ENCODE results near the gene PRKAR1B.

PRKAR1B gene

DNA sequence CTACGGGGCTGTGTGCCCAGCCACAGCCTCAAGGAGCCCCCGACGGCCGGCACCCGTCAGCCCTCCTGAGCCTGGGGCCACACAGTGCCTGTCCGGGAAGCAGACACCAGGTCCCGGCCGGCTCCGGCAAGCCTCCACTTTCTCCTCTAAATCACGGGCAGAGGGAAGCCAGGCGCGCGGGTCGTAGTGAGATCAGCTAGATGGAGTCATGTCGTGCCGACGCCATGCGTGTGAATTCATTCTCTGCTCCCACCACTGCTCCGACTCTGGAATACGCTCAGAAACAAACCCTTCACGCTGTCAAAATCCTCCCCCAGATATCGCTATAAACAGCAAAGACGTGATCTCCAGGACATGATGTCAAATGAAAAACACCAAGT is 94.3 kb downstream of the PRKAR1B start:
- TF ChIP-seq, protein P1, sequence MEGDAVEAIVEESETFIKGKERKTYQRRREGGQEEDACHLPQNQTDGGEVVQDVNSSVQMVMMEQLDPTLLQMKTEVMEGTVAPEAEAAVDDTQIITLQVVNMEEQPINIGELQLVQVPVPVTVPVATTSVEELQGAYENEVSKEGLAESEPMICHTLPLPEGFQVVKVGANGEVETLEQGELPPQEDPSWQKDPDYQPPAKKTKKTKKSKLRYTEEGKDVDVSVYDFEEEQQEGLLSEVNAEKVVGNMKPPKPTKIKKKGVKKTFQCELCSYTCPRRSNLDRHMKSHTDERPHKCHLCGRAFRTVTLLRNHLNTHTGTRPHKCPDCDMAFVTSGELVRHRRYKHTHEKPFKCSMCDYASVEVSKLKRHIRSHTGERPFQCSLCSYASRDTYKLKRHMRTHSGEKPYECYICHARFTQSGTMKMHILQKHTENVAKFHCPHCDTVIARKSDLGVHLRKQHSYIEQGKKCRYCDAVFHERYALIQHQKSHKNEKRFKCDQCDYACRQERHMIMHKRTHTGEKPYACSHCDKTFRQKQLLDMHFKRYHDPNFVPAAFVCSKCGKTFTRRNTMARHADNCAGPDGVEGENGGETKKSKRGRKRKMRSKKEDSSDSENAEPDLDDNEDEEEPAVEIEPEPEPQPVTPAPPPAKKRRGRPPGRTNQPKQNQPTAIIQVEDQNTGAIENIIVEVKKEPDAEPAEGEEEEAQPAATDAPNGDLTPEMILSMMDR (conservative IDR thresholded peaks at IDR 0.05): no peak

DNA sequence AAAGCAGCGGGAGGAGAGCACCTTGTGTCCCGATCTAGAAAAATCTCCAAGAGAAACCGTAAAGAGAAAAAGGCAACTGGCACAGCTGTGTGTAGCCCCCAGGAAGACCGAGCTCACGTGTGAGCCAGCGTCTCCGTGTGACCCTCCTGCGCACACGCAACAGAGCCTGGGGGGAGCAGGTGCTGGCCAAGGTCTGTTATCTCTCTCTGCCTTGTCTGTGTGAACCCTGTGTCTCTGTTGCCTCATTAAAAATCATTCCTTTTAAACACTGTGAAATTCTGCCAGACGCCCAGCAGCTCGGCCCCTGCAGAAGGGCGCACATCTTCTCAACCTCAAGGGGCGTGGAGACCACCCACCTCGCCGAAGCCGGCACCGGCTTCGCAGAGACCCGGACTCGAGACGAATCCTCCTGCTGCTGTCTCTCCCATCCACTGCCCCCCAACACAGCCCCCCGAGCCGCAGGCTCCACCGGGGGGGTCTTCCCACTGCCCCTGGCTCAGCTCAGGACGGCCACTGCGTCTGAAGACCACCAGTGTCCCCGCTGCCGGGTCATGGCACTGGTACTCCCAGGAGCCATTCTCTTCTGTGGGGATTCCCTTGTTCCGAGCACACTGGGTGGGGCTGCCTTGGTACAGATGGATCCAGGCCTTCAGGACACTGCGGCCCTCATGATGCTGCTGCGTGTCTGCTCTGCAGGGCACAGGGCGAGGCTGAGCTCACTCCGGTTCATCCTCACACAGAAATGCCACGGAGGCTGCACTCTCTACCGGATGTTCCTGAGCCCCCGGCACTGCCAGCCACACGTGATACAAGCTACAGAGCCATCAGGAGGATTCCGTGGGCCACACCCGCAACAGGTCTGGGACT is 94.9 kb downstream of the PRKAR1B start:
- H3K27ac ChIP-seq: no peak overlapping the region
- TF ChIP-seq, protein P1 (conservative IDR thresholded peaks at IDR 0.05): no peak

More for the DNA sequence above, 94.3 kb downstream of the PRKAR1B start:
- H3K27ac ChIP-seq: no peak overlapping the region

DNA sequence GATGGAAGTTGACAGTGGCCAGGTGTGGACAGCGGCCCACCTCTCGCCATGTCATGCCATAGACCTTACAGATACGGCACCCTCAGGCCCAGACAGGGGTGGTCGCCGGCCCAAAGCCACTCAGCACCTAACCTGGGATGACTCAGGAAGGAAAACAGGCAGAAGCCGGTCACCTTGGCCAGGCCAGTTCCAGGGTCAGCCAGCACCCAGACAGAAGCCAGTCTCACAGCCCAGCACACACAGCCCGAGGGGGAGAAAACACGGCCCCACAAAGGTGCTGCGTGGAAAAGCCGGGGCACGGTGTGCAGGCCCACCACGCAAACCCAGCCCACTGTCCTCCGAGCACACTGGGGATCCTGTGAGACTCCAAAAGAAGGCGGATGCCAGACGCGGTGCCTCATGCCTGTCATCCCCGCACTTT is 95.8 kb downstream of the PRKAR1B start:
- TF ChIP-seq, protein P1 (conservative IDR thresholded peaks at IDR 0.05): no peak
- H3K27ac ChIP-seq: no peak overlapping the region

DNA sequence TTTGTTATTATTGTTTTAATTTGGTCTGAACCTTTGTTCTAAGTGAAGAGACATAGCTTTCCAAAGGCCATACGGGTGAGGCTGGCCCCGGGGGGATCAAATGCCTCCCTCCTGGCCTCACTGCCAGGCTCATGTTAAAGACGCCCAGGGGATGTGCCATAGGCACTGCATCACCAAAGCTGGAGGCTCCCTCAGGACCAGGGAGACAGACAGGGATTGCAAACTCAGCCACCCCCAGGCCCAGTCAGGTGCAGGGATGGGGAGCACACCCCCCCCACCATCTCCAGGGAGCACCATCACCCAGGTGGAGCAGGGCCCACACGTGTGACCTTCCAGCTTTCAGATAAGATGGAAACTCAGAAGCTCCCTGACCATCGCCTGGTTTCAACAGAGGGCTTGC is 96.5 kb downstream of the PRKAR1B start:
- TF ChIP-seq, protein P1 (conservative IDR thresholded peaks at IDR 0.05): no peak
- H3K27ac ChIP-seq: no peak overlapping the region

DNA sequence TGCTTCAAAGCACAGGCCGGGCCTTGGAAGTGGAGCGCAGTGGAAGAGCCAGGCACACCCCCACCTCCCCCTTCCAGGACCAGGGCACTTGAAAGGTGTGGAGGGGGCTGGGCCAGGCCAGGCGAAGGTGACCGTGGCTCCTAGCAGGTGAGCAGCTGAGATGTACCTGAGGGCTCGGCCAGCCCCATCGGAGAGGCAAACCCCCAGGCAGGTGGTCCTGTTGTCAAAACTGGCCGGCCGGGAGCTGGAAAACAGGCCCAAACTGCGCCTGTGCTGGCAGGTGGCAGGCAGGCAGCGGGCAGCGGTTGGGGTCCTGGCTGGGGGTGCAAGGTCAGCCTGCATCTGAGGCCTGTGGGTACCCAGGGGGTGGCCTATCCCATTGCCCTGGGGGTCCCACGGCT is 97.0 kb downstream of the PRKAR1B start:
- TF ChIP-seq, protein P1 (conservative IDR thresholded peaks at IDR 0.05): no peak
- H3K27ac ChIP-seq: no peak overlapping the region

DNA sequence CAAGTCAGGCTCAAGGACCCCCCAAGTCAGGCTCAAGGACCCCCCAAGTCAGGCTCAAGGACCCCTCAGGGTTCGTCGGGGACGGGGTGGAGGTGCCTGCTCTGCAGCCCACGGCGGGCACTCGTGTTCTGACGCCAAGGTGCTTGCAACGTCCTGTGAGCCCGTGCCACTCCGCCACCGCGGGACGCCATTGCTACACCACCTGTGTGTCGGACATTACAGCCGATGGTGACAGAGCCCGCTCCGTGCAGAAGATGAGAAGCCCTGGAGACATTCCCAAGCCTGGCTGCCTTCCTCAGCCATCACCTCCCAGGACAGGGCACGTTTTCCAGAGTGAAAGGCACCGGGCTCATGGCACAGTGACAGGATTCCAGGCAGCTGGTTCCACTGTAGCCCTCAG is 98.3 kb downstream of the PRKAR1B start:
- no peak overlapping the region for H3K27ac ChIP-seq
- TF ChIP-seq, protein P1 (conservative IDR thresholded peaks at IDR 0.05): no peak

DNA sequence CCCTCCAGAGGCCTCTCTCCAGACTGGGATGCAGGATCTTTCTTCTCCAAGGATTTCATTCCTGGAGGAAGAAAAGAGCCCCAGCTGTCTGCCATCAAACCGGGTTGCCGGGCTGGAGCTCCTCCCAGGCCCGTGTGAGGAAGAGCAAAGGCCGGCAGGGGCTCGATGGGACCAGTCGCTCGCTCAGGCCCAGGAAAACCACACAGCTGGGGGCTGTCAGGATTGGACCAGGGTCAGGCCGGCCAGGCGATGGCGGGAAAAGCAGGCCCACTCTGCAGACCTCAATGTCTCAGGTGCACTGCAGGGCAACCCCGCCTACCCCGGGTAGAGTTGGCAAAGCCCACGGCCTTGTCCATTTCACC is 98.7 kb downstream of the PRKAR1B start:
- TF ChIP-seq, protein P1 (conservative IDR thresholded peaks at IDR 0.05): no peak
- H3K27ac ChIP-seq: no peak overlapping the region; the same call in 1 of the 2 replicates
